ENCODE results near the gene SH2D1A.

DNA sequence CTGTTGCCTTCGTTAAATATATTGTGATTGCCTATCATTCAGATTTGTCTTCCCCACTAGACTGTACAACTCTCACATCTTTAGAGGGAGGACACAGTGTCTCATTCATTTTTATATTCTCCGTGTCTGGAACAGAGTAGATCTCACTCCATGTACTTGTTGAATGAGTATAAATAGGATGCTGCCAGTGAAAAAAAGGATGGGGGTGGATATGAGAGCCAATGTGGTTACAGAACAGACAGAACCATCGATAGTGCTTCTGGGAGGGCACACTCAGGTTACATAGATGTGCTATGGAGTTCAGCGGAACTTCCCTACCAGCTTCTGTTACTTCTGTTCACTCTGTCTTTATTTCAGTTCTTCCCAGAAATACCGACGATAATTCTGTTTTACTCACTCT is 66.9 kb downstream of the SH2D1A start:
- TF ChIP-seq YY1 (IDR thresholded peaks at IDR 0.05; ENCODE audit: insufficient read depth, insufficient read length) (no peak), SUZ12 (IDR thresholded peaks at IDR 0.05; ENCODE audit: extremely low read depth, insufficient read depth, insufficient read length) (no peak)
